Pons (tissue), 1 donor: ENCODE results near the gene LRRC23.
"Not testable (repeated sequence)": the region's sequence is repeated elsewhere in the genome, so short reads cannot be mapped to it uniquely, and the experiment has no call there.

Experiments used
- DNase-seq: peaks from one replicate; pipeline ENCODE4 v3.0.0-alpha.2; 2016; ENCODE audit warnings: low spot score

LRRC23 gene

GRCh38 chr12:6904280-6905276 is at the start of gene LRRC23:
LRRC23 (plus strand) TSS chr12:6904822; CDS start chr12:6905634, 812 bp downstream.
- DNase-seq: peak; percentile 96

DNA sequence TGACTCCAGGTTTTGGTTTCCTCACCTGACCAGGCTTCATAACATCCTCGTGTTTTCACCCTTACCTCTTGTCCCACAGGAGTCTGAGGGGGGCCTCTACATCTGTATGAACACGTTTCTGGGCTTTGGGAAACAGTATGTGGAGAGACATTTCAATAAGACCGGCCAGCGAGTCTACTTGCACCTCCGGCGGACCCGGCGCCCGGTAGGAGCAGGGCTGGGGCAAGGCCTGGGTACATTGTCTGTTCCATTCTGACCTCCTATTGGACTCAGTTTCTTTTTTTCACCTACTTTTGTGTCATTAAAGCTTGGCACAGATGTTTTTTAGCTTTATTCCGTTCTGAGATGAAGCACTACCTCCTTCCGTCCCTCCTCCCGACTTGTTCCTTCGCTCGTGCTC is 49.3 kb upstream of the LRRC23 start:
- no peak for DNase-seq

- no peak for DNase-seq
Observed at GRCh38 chr12:6858799-6859198, 45.8 kb upstream of the LRRC23 start.

- DNase-seq: no peak
Observed at GRCh38 chr12:6860116-6860515, 44.5 kb upstream of the LRRC23 start.

GRCh38 chr12:6860942-6861341 is 43.7 kb upstream of the LRRC23 start:
- DNase-seq: no peak

GRCh38 chr12:6861391-6861790 is 43.2 kb upstream of the LRRC23 start:
- no peak for DNase-seq

GRCh38 chr12:6863033-6863432 is 41.6 kb upstream of the LRRC23 start:
- DNase-seq: no peak

DNA sequence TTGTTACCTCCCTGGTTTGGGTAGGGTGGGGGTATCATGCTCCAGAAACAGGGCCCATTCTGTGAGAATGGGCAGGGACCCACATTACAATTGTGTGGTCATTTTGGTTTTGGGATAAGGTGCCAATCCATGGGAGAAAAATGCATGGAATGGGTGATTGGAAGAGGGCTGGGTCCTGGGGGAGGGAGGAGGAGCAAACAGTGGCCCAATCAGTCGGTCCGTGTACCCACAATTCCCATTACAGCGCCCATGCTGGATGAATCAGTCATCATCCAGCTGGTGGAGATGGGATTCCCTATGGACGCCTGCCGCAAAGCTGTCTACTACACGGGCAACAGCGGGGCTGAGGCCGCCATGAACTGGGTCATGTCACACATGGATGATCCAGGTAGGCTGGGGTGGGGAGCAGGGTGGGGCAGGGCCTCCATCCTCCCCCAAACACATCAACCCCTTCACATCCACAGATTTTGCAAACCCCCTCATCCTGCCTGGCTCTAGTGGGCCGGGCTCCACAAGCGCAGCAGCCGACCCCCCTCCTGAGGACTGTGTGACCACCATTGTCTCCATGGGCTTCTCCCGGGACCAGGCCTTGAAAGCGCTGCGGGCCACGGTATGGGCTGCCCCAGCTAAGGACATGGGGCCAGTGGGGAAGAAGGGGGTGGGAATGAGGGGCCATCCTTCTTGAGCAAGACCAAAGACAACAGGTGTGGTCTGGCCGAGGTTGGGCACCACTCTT is 40.9 kb upstream of the LRRC23 start:
- DNase-seq: no peak

DNA sequence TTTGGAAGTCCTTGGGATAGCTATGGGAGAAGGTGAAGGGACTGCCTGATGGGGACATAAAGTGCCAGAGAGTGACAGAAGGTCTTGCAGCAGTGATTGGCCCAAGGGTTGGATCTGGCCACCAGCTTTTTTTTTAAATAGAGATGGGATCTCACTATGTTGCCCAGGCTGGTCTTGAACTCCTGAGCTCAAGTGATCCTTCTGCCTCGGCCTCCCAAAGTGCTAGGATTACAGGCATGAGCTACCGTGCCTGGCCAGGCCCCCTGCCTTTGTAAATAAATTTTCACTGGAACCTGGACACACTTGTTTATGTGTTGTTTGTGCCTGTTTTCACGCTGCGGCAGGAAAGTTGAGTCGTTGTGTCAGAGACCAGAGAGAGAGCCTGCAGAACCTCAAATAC is 39.3 kb upstream of the LRRC23 start:
- DNase-seq: not testable (repeated sequence)

DNA sequence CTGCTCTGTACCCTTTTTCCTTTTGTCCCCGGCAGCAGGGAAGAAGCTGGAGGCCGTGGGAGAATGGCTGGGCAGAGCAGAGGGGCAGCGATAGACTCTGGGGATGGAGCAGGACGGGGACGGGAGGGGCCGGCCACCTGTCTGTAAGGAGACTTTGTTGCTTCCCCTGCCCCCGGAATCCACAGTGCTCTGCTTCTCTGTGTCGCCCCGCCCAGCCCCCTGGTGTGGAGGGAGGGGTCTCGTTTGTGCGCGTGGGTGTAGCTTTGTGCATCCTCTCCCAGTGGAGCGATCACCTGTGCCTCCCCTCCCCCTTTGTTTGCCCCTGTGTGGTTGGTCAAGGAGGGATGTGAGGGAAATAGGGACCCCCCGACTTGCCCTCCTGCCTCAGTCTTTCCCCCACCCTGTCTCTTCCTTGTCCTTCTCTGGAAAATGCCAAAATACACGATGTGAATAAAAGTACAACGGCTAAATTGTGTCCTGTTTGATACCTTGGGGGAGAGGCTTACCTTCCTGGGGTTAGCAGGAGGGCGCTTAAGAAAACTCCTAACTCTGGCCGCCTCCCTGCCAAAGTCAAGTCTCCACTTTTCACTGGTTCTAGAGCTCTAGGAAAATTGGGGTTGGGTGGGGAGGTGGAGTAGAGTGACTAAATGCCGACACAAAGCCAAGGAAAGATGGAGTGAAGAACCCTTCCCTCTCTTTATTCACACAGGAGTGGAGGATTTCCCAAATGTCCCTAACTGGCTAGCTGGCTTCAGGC is 38.3 kb upstream of the LRRC23 start:
- no peak for DNase-seq

DNA sequence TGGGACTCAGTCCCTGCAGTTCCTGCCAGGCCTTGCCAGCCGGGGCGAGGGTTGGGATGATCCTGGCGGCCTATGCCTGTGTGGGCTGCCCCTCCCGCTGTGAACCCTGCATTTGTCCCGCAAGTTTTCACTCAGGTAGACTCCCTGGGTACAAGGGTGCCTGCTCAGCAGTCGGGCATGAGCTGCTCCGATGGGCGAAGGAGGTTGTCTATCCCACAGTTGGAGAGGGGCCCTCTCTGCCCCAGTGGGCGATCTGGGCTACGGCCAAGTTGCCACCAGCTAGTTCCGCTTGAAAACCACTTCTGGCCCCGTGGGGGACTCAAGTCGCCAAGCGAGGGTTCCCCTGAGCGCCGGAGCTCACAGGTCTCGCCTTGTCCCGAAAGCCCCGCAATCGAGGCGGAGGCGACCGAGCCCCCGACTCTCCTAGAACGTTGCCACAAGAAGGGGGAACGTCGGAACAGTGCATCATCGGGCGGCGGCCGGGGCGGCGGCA is 37.7 kb upstream of the LRRC23 start:
- DNase-seq: peak; percentile 58

DNA sequence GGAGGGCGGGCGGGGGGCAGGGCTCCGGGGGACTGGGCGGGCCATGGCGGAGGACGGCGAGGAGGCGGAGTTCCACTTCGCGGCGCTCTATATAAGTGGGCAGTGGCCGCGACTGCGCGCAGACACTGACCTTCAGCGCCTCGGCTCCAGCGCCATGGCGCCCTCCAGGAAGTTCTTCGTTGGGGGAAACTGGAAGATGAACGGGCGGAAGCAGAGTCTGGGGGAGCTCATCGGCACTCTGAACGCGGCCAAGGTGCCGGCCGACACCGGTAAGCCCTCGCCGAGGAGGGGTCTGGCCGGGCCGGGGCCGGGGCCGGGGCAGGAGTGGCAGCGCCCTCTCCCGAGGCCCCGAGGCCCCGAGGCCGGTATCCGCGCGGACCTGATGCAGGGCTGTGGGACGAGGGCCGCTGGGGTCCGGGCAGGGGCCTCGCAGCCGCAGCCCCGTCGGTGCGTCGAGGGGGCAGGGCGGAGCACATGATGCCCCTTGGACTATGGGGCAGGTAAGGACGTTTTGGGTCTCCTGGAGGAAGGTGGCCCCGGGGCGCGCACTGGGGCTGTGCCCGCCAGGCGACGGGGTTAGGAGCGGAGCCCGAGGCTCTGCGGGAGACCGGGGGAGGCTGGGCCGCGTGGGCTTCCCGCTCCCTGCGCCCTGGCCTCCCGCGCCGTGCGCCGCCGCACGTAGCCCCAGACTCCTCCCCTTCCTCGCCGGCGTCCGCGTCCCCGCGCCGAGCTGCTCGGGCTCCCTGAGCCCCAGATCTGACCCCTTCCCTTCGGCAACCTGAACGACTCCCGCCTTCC is 37.0 kb upstream of the LRRC23 start, which contains the start of gene TPI1:
Gene TPI1 (plus strand): TSS at position 119 of the 798 bp plus-strand sequence. CDS start 36 bp downstream, at position 155.
- peak; percentile 17 for DNase-seq

- peak; percentile 32 for DNase-seq
Observed at GRCh38 chr12:6868211-6869048, 36.2 kb upstream of the LRRC23 start.

- DNase-seq: peak; percentile 81
Observed at GRCh38 chr12:6869049-6870021, 35.3 kb upstream of the LRRC23 start.

DNA sequence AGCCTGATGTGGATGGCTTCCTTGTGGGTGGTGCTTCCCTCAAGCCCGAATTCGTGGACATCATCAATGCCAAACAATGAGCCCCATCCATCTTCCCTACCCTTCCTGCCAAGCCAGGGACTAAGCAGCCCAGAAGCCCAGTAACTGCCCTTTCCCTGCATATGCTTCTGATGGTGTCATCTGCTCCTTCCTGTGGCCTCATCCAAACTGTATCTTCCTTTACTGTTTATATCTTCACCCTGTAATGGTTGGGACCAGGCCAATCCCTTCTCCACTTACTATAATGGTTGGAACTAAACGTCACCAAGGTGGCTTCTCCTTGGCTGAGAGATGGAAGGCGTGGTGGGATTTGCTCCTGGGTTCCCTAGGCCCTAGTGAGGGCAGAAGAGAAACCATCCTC is 34.3 kb upstream of the LRRC23 start:
- not testable (repeated sequence) for DNase-seq

GRCh38 chr12:6871052-6871957 is 33.3 kb upstream of the LRRC23 start:
- DNase-seq: no peak
